ENCODE results near the gene AOPEP. TPM values are rescaled to one million over a fixed set of nuclear protein-coding genes. Genes with fewer than 3 reads are reported as not detected.

Gene AOPEP
- total RNA-seq, 1 experiment from 2014 or later = 32.4 TPM

DNA sequence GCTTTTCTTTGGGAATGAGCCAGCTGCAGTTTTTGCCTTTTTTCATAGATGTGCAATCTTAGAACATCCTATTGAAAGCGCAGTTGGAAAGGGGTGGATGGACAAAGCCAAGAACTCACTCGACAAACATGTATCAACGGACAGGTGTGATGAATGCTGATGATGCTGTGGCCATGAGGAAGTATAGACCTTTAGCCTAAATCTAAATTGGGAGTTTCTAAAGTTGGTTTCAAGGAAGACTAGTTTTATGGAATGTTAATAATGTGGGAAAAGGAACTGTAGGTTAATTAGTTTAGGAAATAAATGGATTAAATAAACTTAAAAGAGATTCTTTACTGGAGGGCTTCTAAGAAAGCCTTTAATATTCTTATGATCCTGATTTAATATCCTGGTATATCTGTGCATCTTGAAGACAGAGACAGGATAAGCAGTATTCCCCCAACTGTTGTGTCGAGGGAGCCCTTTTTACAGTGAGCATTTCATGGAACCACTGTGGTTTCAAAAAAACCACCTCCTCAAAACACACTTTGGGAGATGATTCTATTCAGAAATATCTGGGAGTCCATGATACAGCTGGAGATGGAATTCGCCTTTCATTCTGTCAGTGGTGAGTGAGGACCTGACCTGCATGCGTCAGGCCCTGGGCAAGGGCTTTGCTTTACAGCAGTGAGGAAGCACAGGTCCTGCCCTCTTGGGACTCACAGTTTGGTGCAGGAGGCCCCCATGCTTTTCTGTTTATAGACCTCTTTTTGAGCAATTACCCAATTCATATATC, 82.6 kb downstream of the AOPEP start:
- intact Hi-C loops (cut with micrococcal nuclease) = loop anchor here (10.0 kb wide), 1 partner anchor 56 kb away; no protein-coding TSS in a partner anchor
- BruUV-seq (replicated peaks) = no TSS peak
- H3K36me3 Mint-ChIP-seq (ENCODE audit: insufficient read depth, unreplicated experiment) = peaks cover 20% of the 10 kb centered on the region
- H3K4me1 Mint-ChIP-seq (ENCODE audit: insufficient read depth, unreplicated experiment) = peaks cover 45% of the 10 kb centered on the region
- no peaks in the 10 kb centered on the region for H3K9me3 Mint-ChIP-seq (ENCODE audit: unreplicated experiment)
- TF ChIP-seq, protein P1, sequence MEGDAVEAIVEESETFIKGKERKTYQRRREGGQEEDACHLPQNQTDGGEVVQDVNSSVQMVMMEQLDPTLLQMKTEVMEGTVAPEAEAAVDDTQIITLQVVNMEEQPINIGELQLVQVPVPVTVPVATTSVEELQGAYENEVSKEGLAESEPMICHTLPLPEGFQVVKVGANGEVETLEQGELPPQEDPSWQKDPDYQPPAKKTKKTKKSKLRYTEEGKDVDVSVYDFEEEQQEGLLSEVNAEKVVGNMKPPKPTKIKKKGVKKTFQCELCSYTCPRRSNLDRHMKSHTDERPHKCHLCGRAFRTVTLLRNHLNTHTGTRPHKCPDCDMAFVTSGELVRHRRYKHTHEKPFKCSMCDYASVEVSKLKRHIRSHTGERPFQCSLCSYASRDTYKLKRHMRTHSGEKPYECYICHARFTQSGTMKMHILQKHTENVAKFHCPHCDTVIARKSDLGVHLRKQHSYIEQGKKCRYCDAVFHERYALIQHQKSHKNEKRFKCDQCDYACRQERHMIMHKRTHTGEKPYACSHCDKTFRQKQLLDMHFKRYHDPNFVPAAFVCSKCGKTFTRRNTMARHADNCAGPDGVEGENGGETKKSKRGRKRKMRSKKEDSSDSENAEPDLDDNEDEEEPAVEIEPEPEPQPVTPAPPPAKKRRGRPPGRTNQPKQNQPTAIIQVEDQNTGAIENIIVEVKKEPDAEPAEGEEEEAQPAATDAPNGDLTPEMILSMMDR (IDR thresholded peaks at IDR 0.05; ENCODE audit: unreplicated experiment) = no peak
- no peak for DNase-seq (ENCODE audit: unreplicated experiment)
- POLR2A ChIA-PET = interaction anchor here (0.6 to 1.4 kb wide), 4 partner anchors 26 to 198 kb away, joined by 3 to 9 read pairs (median 5); no protein-coding TSS in a partner anchor
- H3K27me3 Mint-ChIP-seq (ENCODE audit: insufficient read depth, unreplicated experiment) = no peaks in the 10 kb centered on the region
- no peak overlapping the region for H3K27ac Mint-ChIP-seq (ENCODE audit: low read depth, unreplicated experiment)
- CTCF ChIA-PET = interaction anchor here (0.7 kb wide), 2 partner anchors 13 to 218 kb away, joined by 4 read pairs; no protein-coding TSS in a partner anchor
- no peak overlapping the region for H3K4me3 Mint-ChIP-seq (ENCODE audit: unreplicated experiment)

DNA sequence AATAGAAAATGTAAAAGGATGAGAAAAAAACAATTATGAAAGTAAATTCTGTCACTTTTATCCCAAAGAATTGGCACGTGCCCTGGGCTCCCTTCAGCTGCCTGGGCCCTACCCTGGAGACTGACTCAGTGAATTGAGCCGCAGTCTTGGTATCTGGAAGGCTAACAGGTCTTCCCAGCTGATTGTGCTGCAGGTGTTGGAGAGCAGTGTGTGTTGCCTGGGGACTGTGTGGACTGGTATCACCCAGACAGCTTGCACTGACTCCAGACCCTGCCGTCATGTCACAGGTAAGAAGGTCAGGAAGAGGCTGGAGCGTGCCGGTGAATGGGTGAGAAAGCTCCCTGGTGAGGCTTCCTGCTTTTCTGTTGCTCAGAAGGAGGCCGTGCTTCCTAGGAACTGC, 83.3 kb downstream of the AOPEP start:
- peaks cover 40% of the 10 kb centered on the region for H3K4me1 Mint-ChIP-seq (ENCODE audit: insufficient read depth, unreplicated experiment)

DNA sequence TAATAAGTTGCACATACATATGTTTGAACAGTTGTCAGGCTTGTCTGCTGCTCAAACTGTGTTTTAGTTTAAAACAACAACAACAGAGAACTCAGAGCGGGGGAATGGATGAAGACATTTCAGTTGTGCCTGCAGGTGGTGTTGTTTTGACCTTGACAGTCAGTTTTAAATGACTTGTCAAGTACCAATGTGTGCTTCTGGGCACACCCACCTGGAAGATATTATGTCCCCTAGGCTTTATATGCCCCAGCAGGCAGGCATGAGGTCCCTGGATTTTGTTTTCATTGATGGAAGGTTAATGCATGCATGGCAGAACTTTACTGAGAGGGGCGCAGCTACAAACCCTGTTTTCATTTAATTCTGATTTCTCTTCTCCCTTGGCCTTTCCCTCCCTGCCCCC, 84.6 kb downstream of the AOPEP start:
- ChIA-PET CTCF (interaction anchor here (0.9 kb wide), 1 partner anchor 19 kb away, joined by 3 read pairs; no protein-coding TSS in a partner anchor), POLR2A (interaction anchor here (0.5 to 1.4 kb wide), 4 partner anchors 10 to 654 kb away, joined by 3 to 5 read pairs (median 4); no protein-coding TSS in a partner anchor)
- intact Hi-C loops (cut with micrococcal nuclease) = no loop called here
- no peaks in the 10 kb centered on the region for H3K27me3 Mint-ChIP-seq (ENCODE audit: insufficient read depth, unreplicated experiment)
- TF ChIP-seq, protein P1 (IDR thresholded peaks at IDR 0.05; ENCODE audit: unreplicated experiment) = no peak
- no peak overlapping the region for H3K4me3 Mint-ChIP-seq (ENCODE audit: unreplicated experiment)
- peaks cover 20% of the 10 kb centered on the region for H3K36me3 Mint-ChIP-seq (ENCODE audit: insufficient read depth, unreplicated experiment)
- no peak for DNase-seq (ENCODE audit: unreplicated experiment)
- H3K4me1 Mint-ChIP-seq (ENCODE audit: insufficient read depth, unreplicated experiment) = peaks cover 31% of the 10 kb centered on the region
- H3K27ac Mint-ChIP-seq (ENCODE audit: low read depth, unreplicated experiment) = no peak overlapping the region
- BruUV-seq (replicated peaks) = no TSS peak
- no peaks in the 10 kb centered on the region for H3K9me3 Mint-ChIP-seq (ENCODE audit: unreplicated experiment)

More for the DNA sequence above, 83.3 kb downstream of the AOPEP start:
- ChIA-PET POLR2A (interaction anchor here (0.6 to 1.4 kb wide), 2 partner anchors 8 to 191 kb away, joined by 4 read pairs; no protein-coding TSS in a partner anchor), CTCF (interaction anchor here (0.7 kb wide), 2 partner anchors 13 to 217 kb away, joined by 4 read pairs; no protein-coding TSS in a partner anchor)
- Mint-ChIP-seq H3K4me3 (ENCODE audit: unreplicated experiment) (no peak overlapping the region), H3K9me3 (ENCODE audit: unreplicated experiment) (no peaks in the 10 kb centered on the region), H3K27ac (ENCODE audit: low read depth, unreplicated experiment) (no peak overlapping the region), H3K27me3 (ENCODE audit: insufficient read depth, unreplicated experiment) (no peaks in the 10 kb centered on the region), H3K36me3 (ENCODE audit: insufficient read depth, unreplicated experiment) (peaks cover 20% of the 10 kb centered on the region)
- no peak for DNase-seq (ENCODE audit: unreplicated experiment)
- intact Hi-C loops (cut with micrococcal nuclease) = loop anchor here (10.0 kb wide), 1 partner anchor 55 kb away; no protein-coding TSS in a partner anchor
- TF ChIP-seq, protein P1 (IDR thresholded peaks at IDR 0.05; ENCODE audit: unreplicated experiment) = no peak
- BruUV-seq (replicated peaks) = no TSS peak

DNA sequence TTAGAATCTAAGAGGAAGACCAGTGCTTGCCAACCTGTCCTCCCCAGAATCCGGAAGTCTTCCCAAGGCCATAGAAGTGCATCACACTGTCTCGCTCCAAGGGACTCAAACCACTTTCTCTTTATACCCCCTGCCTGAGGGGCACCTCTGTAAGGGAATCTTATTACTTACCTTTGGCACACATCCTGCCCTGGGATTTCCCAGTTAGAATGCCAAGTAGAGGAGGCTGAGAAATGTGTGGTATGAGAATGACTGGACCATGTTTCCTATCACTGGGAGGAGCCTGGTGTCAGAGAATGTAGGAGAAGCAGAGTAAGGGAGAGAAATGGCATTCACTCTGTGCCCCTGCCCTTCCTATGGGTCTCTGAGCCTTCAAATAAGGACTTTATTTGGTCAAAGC, 85.8 kb downstream of the AOPEP start:
- CTCF ChIA-PET = no interaction called here
- Mint-ChIP-seq H3K4me1 (ENCODE audit: insufficient read depth, unreplicated experiment) (peaks cover 21% of the 10 kb centered on the region), H3K9me3 (ENCODE audit: unreplicated experiment) (no peaks in the 10 kb centered on the region), H3K4me3 (ENCODE audit: unreplicated experiment) (no peak overlapping the region), H3K36me3 (ENCODE audit: insufficient read depth, unreplicated experiment) (peaks cover 10% of the 10 kb centered on the region), H3K27ac (ENCODE audit: low read depth, unreplicated experiment) (no peak overlapping the region), H3K27me3 (ENCODE audit: insufficient read depth, unreplicated experiment) (no peaks in the 10 kb centered on the region)
- no TSS peak for BruUV-seq (replicated peaks)
- DNase-seq (ENCODE audit: unreplicated experiment) = peak; percentile 70
- TF ChIP-seq, protein P1 (IDR thresholded peaks at IDR 0.05; ENCODE audit: unreplicated experiment) = no peak
- intact Hi-C loops (cut with micrococcal nuclease) = no loop called here
- POLR2A ChIA-PET = interaction anchor here (0.6 to 2.0 kb wide), 8 partner anchors 8 to 237 kb away, joined by 3 to 6 read pairs (median 3); no protein-coding TSS in a partner anchor

All from MCF 10A (cell line).